COLO668 (cell line): ENCODE data around the gene CDC7.

Experiments
- DNase-seq: peaks from one replicate; lab custom pipeline; 2025; ENCODE audit not compliant: unreplicated experiment; lab: John Stamatoyannopoulos, UW

Gene CDC7

GRCh38 chr1:91572044-91572443 lies 71.4 kb downstream of the CDC7 start:
- no peak for DNase-seq
